ENCODE measurements around the gene PODN. TPM values are rescaled to one million over a fixed set of nuclear protein-coding genes. Genes with fewer than 3 reads are reported as not detected.

The PODN gene
- total and polyA plus RNA-seq, 2 of the 4 experiments (the other 2 are of a cell fraction), result 0.54 to 6.2 TPM

- CTCF ChIA-PET, result no interaction called here
- dilution Hi-C loops (cut with HindIII; ENCODE audit: low sequenced_read_pairs, unreplicated experiment) (no loop called here), in situ Hi-C loops (cut with MboI; ENCODE audit: low sequenced_read_pairs) (no loop called here), intact Hi-C loops (cut with micrococcal nuclease) (no loop called here)
- Histone ChIP-seq H3K23ac (ENCODE audit: low read depth, low read length) (no peak overlapping the region), H2AK5ac (ENCODE audit: low read depth, low read length) (peak overlapping the region; percentile 66), H3K4ac (ENCODE audit: low read depth, low read length) (peak overlapping the region; percentile 54), H3K4me3 (ENCODE audit: insufficient read depth, low read depth, low read length) (no peak overlapping the region), H3K56ac (ENCODE audit: extremely low read depth, insufficient read depth, low read length) (no peak overlapping the region), H2AK9ac (replicated peaks; ENCODE audit: low read depth, low read length, poor library complexity) (no peak overlapping the region), H3K27ac (ENCODE audit: insufficient read depth, low read length) (no peak overlapping the region), H4K5ac (ENCODE audit: low read depth, low read length) (no peak overlapping the region), H3K27me3 (ENCODE audit: control insufficient read depth, insufficient read depth, low read length) (no peaks in the 10 kb centered on the region), H3K36me3 (ENCODE audit: control insufficient read depth, insufficient read depth, low read length) (peaks cover 1% of the 10 kb centered on the region; the same call in 1 of the 2 replicates), H3K4me1 (ENCODE audit: control insufficient read depth, insufficient read depth, low read length) (peaks cover 15% of the 10 kb centered on the region), H3K14ac (replicated peaks; ENCODE audit: low read depth, low read length) (peak overlapping the region; percentile 25; the same call in 1 of the 2 replicates), H4K20me1 (ENCODE audit: insufficient read depth, low read length) (no peaks in the 10 kb centered on the region), H4K91ac (ENCODE audit: insufficient read depth, low read depth, low read length) (peak overlapping the region; percentile 63; the same call in 1 of the 2 replicates), H3K4me2 (ENCODE audit: low read depth, low read length) (no peak overlapping the region), H3K9me3 (ENCODE audit: control insufficient read depth, insufficient read depth, low read length) (no peaks in the 10 kb centered on the region), H2BK15ac (ENCODE audit: low read depth, low read length) (0 out of 3 replicates have a peak overlapping the region, but pooled peaks have one; percentile 7), H2BK5ac (ENCODE audit: low read depth, low read length, poor library complexity, severe bottlenecking) (no peak overlapping the region), H3K9ac (ENCODE audit: low read depth, low read length) (no peak overlapping the region), H2BK120ac (ENCODE audit: low read depth, low read length) (peak overlapping the region; percentile 34; the same call in 1 of the 2 replicates), H2BK20ac (ENCODE audit: low read depth, low read length) (no peak overlapping the region; the same call in 1 of the 2 replicates), H3K9me1 (ENCODE audit: insufficient read depth, low read length) (peaks cover 23% of the 10 kb centered on the region), H3K18ac (ENCODE audit: low read depth, low read length) (no peak overlapping the region), H3K79me1 (ENCODE audit: low read depth in 1 of 2, low read length in 2 of 2) (no peaks in the 10 kb centered on the region), H2AFZ (replicated peaks; ENCODE audit: low read length, poor library complexity) (no peak overlapping the region), H4K8ac (ENCODE audit: low read depth in 2 of 2, low read length in 2 of 2) (peak overlapping the region in 1 of 2 experiments; percentile 10; a peak in 1 of 4 replicates)
- no peak for DNase-seq
- WGBS, 2 experiments (ENCODE audit: extremely low coverage in 2 of 2, insufficient read length in 1 of 2), result 88% methylated on average over 7 of the region's 26 CpGs; no CpG with 5 or more reads in 1 of the 2 experiments
- no peak for TF ChIP-seq ELK1 (IDR thresholded peaks at IDR 0.05; ENCODE audit: borderline replicate concordance, low read depth, low read length)
- TF ChIP-seq CTCF (conservative IDR thresholded peaks at IDR 0.05; ENCODE audit: low read depth, low read length), result no peak
- no peak for TF ChIP-seq FOS (IDR thresholded peaks at IDR 0.05; ENCODE audit: low read depth, low read length)
- no peak for TF ChIP-seq RFX5 (IDR thresholded peaks at IDR 0.05; ENCODE audit: low read depth, low read length)
- TF ChIP-seq NFE2L2 (IDR thresholded peaks at IDR 0.05; ENCODE audit: low read depth, low read length), result no peak
- peak; percentile 41; the same call in 1 of the 2 replicates for TF ChIP-seq MAZ (IDR thresholded peaks at IDR 0.05; ENCODE audit: borderline replicate concordance, low read depth, low read length)
- no peak for TF ChIP-seq MAFK (IDR thresholded peaks at IDR 0.05; ENCODE audit: low read depth, low read length)
- ATAC-seq (ENCODE audit: low read depth), result no peak
- BruUV-seq (replicated peaks), result no TSS peak
- POLR2A ChIA-PET (ENCODE audit: unreplicated experiment), result interaction anchor here (0.5 kb wide), 1 partner anchor 148 kb away, joined by 3 read pairs; no protein-coding TSS in a partner anchor
Measured at GRCh38 chr1:53091841-53092645, 30.0 kb downstream of the PODN start.
